Sigmoid colon (tissue), 7 donors: ENCODE results near the gene ADAMTS12. TPM values are rescaled to one million over a fixed set of nuclear protein-coding genes. Genes with fewer than 3 reads are reported as not detected.

ENCODE experiments used
- DNase-seq: peaks from one replicate; pipeline ENCODE4 v3.0.0-alpha.2; 2019
- H3K27ac ChIP-seq, 4 donors: fragments of 200-600 bp; sonication (generic); one replicate each; pipeline ENCODE4 v1.5.1; 2016 to 2019; ENCODE audit warnings: mild to moderate bottlenecking in 1 of 4
- H3K27me3 ChIP-seq, 3 donors: fragments of 200-600 bp; sonication (generic); one replicate each; pipeline ENCODE4 v1.5.1; 2019; ENCODE audit warnings: mild to moderate bottlenecking in 1 of 3
- H3K36me3 ChIP-seq, 4 donors: fragments of 200-600 bp; sonication (generic); one replicate each; pipeline ENCODE4 v1.5.1; 2016 to 2019
- H3K4me1 ChIP-seq, 4 donors: fragments of 200-600 bp; sonication (generic); one replicate each; pipeline ENCODE4 v1.5.1; 2017 to 2019
- H3K4me3 ChIP-seq, 4 donors: fragments of 200-600 bp; sonication (generic); one replicate each; pipeline ENCODE4 v1.5.1; 2017 to 2019; ENCODE audit warnings: mild to moderate bottlenecking in 2 of 4, moderate library complexity in 1 of 4
- H3K9me3 ChIP-seq, 4 donors: fragments of 200-600 bp in 3 of 4; sonication (generic) in 3 of 4; one replicate each; pipeline versions ENCODE4 v1.5.1 to v1.6.1; 2013 to 2019
- CTCF ChIP-seq, 4 experiments: fragments of 450-650 bp in 3 of 4; fragments of 200-600 bp in 1 of 4; IDR thresholded peaks; one replicate each; pipeline ENCODE4 v1.5.1; 2016 to 2019; ENCODE audit warnings: antibody characterized with exemption in 4 of 4, mild to moderate bottlenecking in 3 of 4, moderate library complexity in 2 of 4
- EP300 ChIP-seq, 4 donors: sonication (generic); formaldehyde crosslinking; IDR thresholded peaks; one replicate each; pipeline ENCODE4 v1.6.1; 2017; ENCODE audit warnings: antibody characterized with exemption in 4 of 4
- POLR2A ChIP-seq, 2 donors: fragments of 450-650 bp; IDR thresholded peaks; one replicate each; pipeline ENCODE4 v1.6.1; 2016; ENCODE audit warnings: antibody characterized with exemption in 2 of 2, mild to moderate bottlenecking in 2 of 2, moderate library complexity in 2 of 2
- POLR2AphosphoS5 ChIP-seq, 4 donors: sonication (generic); formaldehyde crosslinking; IDR thresholded peaks; one replicate each; pipeline ENCODE4 v1.6.1; 2017; ENCODE audit warnings: antibody characterized with exemption in 4 of 4
- WGBS, 2 donors: extraction: QIAGEN DNeasy Blood & Tissue Kit; methylation state at CpG; one replicate each; pipeline ENCODE4 v1.1.7; 2013; 5-methylcytosine and 5-hydroxymethylcytosine counted together
- intact Hi-C: fragments of 100-400 bp; cut with DNase I; formaldehyde crosslinking; loops from one replicate; pipeline ENCODE4 v1.15.1; 2023
- polyA plus RNA-seq, 3 donors: library from polyadenylated mRNA; stranded (reverse); fragments of 200-250 nt; gene quantifications; one replicate each; pipeline ENCODE4 v1.2.3, GENCODE V29; 2013
- total RNA-seq, 4 donors: library from RNA; depleted of rRNA; stranded (reverse); fragments of >200 nt; gene quantifications; one replicate each; pipeline ENCODE4 v1.1.0, GENCODE V29; 2016
- donor health status: healthy with polysubstance abuse.
- donor health status: Bipolar disorder and iron deficiency.
- donor health status: healthy.

Gene ADAMTS12
- total and polyA plus RNA-seq, 7 donors: 0.42 to 5.4 (median 2.7) TPM; not detected in 1

GRCh38 chr5:33629999-33630398, 261.8 kb downstream of the ADAMTS12 start:
- H3K9me3 ChIP-seq: no peaks in the 10 kb centered on the region
- H3K27me3 ChIP-seq: no peaks in the 10 kb centered on the region
- H3K4me3 ChIP-seq: no peak overlapping the region
- DNase-seq: no peak
- TF ChIP-seq POLR2A (IDR thresholded peaks at IDR 0.05) (no peak), EP300 (IDR thresholded peaks at IDR 0.05) (no peak), CTCF (IDR thresholded peaks at IDR 0.05) (no peak), POLR2AphosphoS5 (IDR thresholded peaks at IDR 0.05) (no peak)
- H3K36me3 ChIP-seq: no peaks in the 10 kb centered on the region
- intact Hi-C loops: no loop called here
- no peaks in the 10 kb centered on the region for H3K4me1 ChIP-seq
- 71 to 88% methylated on average over 2 of the region's 2 CpGs for WGBS, 2 donors
- no peak overlapping the region for H3K27ac ChIP-seq

- Histone ChIP-seq H3K27ac (no peak overlapping the region), H3K4me1 (no peaks in the 10 kb centered on the region), H3K4me3 (no peak overlapping the region), H3K36me3 (no peaks in the 10 kb centered on the region), H3K9me3 (no peaks in the 10 kb centered on the region), H3K27me3 (no peaks in the 10 kb centered on the region)
- WGBS, 2 donors: 57 to 79% methylated on average over 1 of the region's 1 CpG
- intact Hi-C loops: no loop called here
- TF ChIP-seq CTCF (IDR thresholded peaks at IDR 0.05) (no peak), POLR2AphosphoS5 (IDR thresholded peaks at IDR 0.05) (no peak), POLR2A (IDR thresholded peaks at IDR 0.05) (no peak), EP300 (IDR thresholded peaks at IDR 0.05) (no peak)
- no peak for DNase-seq
Observed at GRCh38 chr5:33628796-33629195, 263.0 kb downstream of the ADAMTS12 start.

GRCh38 chr5:33621514-33621913, 270.3 kb downstream of the ADAMTS12 start:
- H3K4me1 ChIP-seq: no peaks in the 10 kb centered on the region
- no peaks in the 10 kb centered on the region for H3K36me3 ChIP-seq
- no peak overlapping the region for H3K27ac ChIP-seq
- DNase-seq: no peak
- TF ChIP-seq POLR2AphosphoS5 (IDR thresholded peaks at IDR 0.05): no peak
- TF ChIP-seq CTCF (IDR thresholded peaks at IDR 0.05): no peak
- TF ChIP-seq EP300 (IDR thresholded peaks at IDR 0.05): no peak
- 53 to 73% methylated on average over 1 of the region's 1 CpG for WGBS, 2 donors
- no peaks in the 10 kb centered on the region for H3K9me3 ChIP-seq
- intact Hi-C loops: no loop called here
- H3K4me3 ChIP-seq: no peak overlapping the region
- no peaks in the 10 kb centered on the region for H3K27me3 ChIP-seq

- no peak for TF ChIP-seq EP300 (IDR thresholded peaks at IDR 0.05)
- TF ChIP-seq CTCF (IDR thresholded peaks at IDR 0.05): no peak
- TF ChIP-seq POLR2AphosphoS5 (IDR thresholded peaks at IDR 0.05): no peak
- TF ChIP-seq POLR2A (IDR thresholded peaks at IDR 0.05): no peak
- Histone ChIP-seq H3K4me3 (no peak overlapping the region), H3K36me3 (no peaks in the 10 kb centered on the region), H3K4me1 (no peaks in the 10 kb centered on the region), H3K9me3 (no peaks in the 10 kb centered on the region), H3K27ac (no peak overlapping the region), H3K27me3 (no peaks in the 10 kb centered on the region)
- 90 to 94% methylated on average over 3 of the region's 3 CpGs for WGBS, 2 donors
- intact Hi-C loops: no loop called here
- no peak for DNase-seq
Observed at GRCh38 chr5:33614039-33614438, 277.8 kb downstream of the ADAMTS12 start.

GRCh38 chr5:33612386-33612785, 279.4 kb downstream of the ADAMTS12 start:
- intact Hi-C loops: no loop called here
- DNase-seq: no peak
- H3K4me3 ChIP-seq: no peak overlapping the region
- TF ChIP-seq CTCF (IDR thresholded peaks at IDR 0.05) (no peak), POLR2A (IDR thresholded peaks at IDR 0.05) (no peak), EP300 (IDR thresholded peaks at IDR 0.05) (no peak), POLR2AphosphoS5 (IDR thresholded peaks at IDR 0.05) (no peak)
- H3K36me3 ChIP-seq: no peaks in the 10 kb centered on the region
- no peaks in the 10 kb centered on the region for H3K27me3 ChIP-seq
- no peaks in the 10 kb centered on the region for H3K4me1 ChIP-seq
- H3K9me3 ChIP-seq: no peaks in the 10 kb centered on the region
- H3K27ac ChIP-seq: no peak overlapping the region
- 60 to 79% methylated on average over 1 of the region's 1 CpG for WGBS, 2 donors
